Tibial artery (tissue), 4 donors: ENCODE measurements around the gene EIPR1.

Source experiments
- DNase-seq, 2 donors: peaks; one replicate each; pipeline ENCODE4 v3.0.0-alpha.2; 2019
- H3K27ac ChIP-seq, 2 donors: fragments of 200-600 bp; sonication (generic) in 1 of 2; 1 replicate in 1 of 2; 2 replicates in 1 of 2; pipeline ENCODE4 v1.5.1; 2018 to 2019; ENCODE audit warnings: mild to moderate bottlenecking in 1 of 2
- H3K27me3 ChIP-seq, 2 donors: fragments of 200-600 bp; sonication (generic) in 1 of 2; one replicate each; pipeline versions ENCODE4 v1.5.1 to v1.6.0; 2016 to 2019
- H3K36me3 ChIP-seq, 3 donors: fragments of 200-600 bp; sonication (generic) in 2 of 3; one replicate each; pipeline ENCODE4 v1.5.1; 2016 to 2019; ENCODE audit warnings: mild to moderate bottlenecking in 2 of 3
- H3K4me1 ChIP-seq, 4 donors: fragments of 200-600 bp; sonication (generic) in 2 of 4; 1 replicate in 3 of 4; 2 replicates in 1 of 4; pipeline ENCODE4 v1.5.1; 2016 to 2019
- H3K4me3 ChIP-seq, 2 donors: fragments of 200-600 bp; sonication (generic) in 1 of 2; 1 replicate in 1 of 2; 2 replicates in 1 of 2; pipeline ENCODE4 v1.5.1; 2018 to 2019; ENCODE audit warnings: mild to moderate bottlenecking in 2 of 2
- H3K9me3 ChIP-seq, 3 donors: fragments of 200-600 bp; sonication (generic) in 1 of 3; one replicate each; pipeline ENCODE4 v1.5.1; 2016 to 2019
- intact Hi-C: fragments of 100-400 bp; cut with DNase I; formaldehyde crosslinking; loops from one replicate; pipeline ENCODE4 v1.15.0; 2023; ENCODE audit warnings: low total_unique reads
- TF ChIP-seq, protein P1 (sequence below), 2 experiments: fragments of 200-600 bp in 1 of 2; fragments of 450-650 bp in 1 of 2; IDR thresholded peaks; one replicate each; pipeline ENCODE4 v1.5.1; 2017 to 2019; ENCODE audit warnings: antibody characterized with exemption in 2 of 2, mild to moderate bottlenecking in 1 of 2, moderate library complexity in 1 of 2

Gene EIPR1

DNA sequence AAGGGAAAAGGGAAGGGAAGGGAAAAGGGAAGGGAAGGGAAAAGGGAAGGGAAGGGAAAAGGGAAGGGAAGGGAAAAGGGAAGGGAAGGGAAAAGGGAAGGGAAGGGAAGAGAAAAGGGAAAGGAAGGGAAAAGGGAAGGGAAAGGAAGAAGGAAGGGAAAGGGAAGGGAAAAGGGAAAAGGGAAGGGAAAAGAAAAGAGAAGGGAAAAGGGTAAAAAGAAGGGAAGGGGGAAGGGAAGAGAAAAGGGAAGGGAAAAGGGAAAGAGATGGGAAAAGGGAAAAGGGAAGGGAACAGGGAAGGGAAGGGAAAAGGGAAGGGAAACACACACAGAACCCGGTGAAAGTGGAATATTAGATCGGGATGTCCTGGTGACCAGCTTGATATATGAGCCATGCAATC lies 40.8 kb downstream of the EIPR1 start:
- Histone ChIP-seq H3K36me3 (peaks cover 0 to 35% (median 5%) of the 10 kb centered on the region in 3 donors), H3K4me1 (no peaks in the 10 kb centered on the region), H3K4me3 (no peak overlapping the region), H3K27me3 (no peaks in the 10 kb centered on the region), H3K27ac (no peak overlapping the region), H3K9me3 (no peaks in the 10 kb centered on the region)
- no peak for DNase-seq
- intact Hi-C loops: no loop called here
- TF ChIP-seq, protein P1, sequence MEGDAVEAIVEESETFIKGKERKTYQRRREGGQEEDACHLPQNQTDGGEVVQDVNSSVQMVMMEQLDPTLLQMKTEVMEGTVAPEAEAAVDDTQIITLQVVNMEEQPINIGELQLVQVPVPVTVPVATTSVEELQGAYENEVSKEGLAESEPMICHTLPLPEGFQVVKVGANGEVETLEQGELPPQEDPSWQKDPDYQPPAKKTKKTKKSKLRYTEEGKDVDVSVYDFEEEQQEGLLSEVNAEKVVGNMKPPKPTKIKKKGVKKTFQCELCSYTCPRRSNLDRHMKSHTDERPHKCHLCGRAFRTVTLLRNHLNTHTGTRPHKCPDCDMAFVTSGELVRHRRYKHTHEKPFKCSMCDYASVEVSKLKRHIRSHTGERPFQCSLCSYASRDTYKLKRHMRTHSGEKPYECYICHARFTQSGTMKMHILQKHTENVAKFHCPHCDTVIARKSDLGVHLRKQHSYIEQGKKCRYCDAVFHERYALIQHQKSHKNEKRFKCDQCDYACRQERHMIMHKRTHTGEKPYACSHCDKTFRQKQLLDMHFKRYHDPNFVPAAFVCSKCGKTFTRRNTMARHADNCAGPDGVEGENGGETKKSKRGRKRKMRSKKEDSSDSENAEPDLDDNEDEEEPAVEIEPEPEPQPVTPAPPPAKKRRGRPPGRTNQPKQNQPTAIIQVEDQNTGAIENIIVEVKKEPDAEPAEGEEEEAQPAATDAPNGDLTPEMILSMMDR (IDR thresholded peaks at IDR 0.05): no peak

DNA sequence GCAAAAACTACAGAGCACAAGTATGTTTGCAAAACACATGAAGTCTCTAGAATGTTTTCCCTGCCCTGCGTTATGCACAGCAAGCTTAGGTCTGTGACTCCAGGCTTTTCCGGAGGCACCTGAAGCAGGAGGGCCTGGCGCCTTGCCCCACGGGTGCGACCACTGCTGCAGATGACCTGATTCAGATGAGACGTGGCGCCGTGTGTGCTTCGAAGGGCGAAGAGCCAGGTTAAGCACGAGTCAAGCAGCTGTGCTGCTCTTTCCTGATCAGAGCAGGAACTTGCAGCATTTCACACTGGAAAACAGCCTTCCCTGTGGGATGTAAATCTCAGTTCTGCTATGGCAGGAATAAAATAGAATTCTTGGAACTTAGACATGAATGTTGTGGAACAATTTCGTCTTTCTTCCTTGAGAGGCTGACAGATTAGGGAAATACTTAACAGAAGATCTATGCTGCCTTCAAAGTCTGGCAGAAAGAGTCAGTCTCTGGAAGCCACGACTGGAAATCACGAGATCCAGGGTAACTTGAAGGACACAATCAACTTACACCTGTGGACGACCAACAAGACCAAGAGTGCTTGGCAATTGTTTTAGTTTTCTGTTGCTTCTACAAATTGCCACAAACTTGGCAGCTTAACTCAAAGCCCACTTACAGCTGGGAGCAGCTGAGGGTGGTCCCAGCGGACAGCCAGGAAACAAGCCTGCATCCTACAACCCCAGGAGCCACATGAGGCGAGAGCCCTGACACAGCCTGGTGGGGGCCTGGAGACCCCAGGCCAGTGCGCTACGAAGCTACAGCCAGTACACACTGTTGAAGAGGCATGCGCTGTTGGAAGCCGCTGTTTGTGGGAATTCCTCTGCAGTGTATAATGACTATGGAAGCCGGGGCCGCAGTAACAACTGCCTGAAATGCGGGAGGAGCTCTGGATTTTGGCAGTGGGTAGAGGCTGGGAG lies 42.9 kb downstream of the EIPR1 start:
- peaks cover 4 to 44% (median 5%) of the 10 kb centered on the region in 3 donors for H3K36me3 ChIP-seq
- no peak overlapping the region for H3K27ac ChIP-seq
- DNase-seq: no peak

DNA sequence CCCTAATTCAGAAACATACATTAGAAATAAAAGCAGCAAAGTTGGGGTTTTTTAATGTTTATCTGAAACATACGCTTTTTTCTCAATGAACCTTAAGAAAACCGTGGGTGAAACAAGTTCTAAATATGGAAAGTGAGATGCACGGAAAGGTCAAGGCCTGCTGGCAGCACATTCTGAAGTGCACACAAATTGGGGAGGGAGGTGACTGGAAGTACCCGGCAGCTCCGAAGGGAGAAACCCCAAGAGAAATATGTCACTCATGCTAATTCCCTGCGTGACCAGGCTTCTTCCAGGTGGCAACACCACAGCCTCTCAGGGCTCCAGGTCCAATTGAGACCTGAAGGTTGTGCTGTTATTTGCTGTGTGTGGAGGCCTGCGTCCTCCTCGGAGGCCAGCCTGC lies 45.5 kb downstream of the EIPR1 start:
- DNase-seq: no peak
- Histone ChIP-seq H3K27me3 (no peaks in the 10 kb centered on the region), H3K4me1 (no peaks in the 10 kb centered on the region), H3K27ac (no peak overlapping the region), H3K9me3 (no peaks in the 10 kb centered on the region), H3K4me3 (no peak overlapping the region), H3K36me3 (peaks cover 4 to 44% (median 5%) of the 10 kb centered on the region in 3 donors)
- intact Hi-C loops: no loop called here
- TF ChIP-seq, protein P1 (IDR thresholded peaks at IDR 0.05): no peak

More for the DNA sequence above, 42.9 kb downstream of the EIPR1 start:
- TF ChIP-seq, protein P1 (IDR thresholded peaks at IDR 0.05): no peak
- H3K9me3 ChIP-seq: no peaks in the 10 kb centered on the region
- no peaks in the 10 kb centered on the region for H3K27me3 ChIP-seq
- intact Hi-C loops: no loop called here
- no peak overlapping the region for H3K4me3 ChIP-seq
- no peaks in the 10 kb centered on the region for H3K4me1 ChIP-seq

GRCh38 chr2:3329491-3329890 lies 48.1 kb downstream of the EIPR1 start:
- no peaks in the 10 kb centered on the region for H3K27me3 ChIP-seq
- TF ChIP-seq, protein P1 (IDR thresholded peaks at IDR 0.05): no peak

DNA sequence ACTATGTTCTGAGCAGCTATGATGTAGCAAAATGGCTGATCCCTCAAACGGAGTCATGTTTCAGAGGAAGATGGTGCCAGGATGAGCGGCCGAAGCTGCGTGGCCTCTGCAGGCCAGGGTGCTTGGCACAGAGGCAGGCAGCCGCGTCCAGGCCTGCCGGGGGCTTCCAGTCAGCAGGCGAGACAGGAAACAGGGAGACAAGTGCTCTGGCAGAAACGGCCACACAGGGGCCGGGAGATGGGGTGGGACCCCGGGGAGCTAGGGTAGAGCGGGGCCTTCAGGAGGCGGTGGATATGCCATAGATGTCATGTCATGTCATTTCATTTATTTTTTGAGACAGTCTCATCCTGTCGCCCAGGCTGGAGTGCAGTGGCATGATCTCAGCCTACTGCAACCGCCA lies 50.7 kb downstream of the EIPR1 start:
- Histone ChIP-seq H3K36me3 (peaks cover 0 to 20% (median 4%) of the 10 kb centered on the region in 3 donors), H3K27me3 (no peaks in the 10 kb centered on the region), H3K27ac (no peak overlapping the region), H3K4me1 (no peaks in the 10 kb centered on the region), H3K9me3 (no peaks in the 10 kb centered on the region), H3K4me3 (no peak overlapping the region)
- TF ChIP-seq, protein P1 (IDR thresholded peaks at IDR 0.05): no peak
- intact Hi-C loops: no loop called here
- no peak for DNase-seq

More at GRCh38 chr2:3329491-3329890, 48.1 kb downstream of the EIPR1 start:
- H3K9me3 ChIP-seq: no peaks in the 10 kb centered on the region
- H3K4me3 ChIP-seq: no peak overlapping the region
- intact Hi-C loops: no loop called here
- no peak for DNase-seq
- H3K4me1 ChIP-seq: no peaks in the 10 kb centered on the region
- peaks cover 0 to 27% (median 4%) of the 10 kb centered on the region in 3 donors for H3K36me3 ChIP-seq
- H3K27ac ChIP-seq: no peak overlapping the region
